B cell (primary cell): ENCODE data around the gene ADAMTS14. TPM values are rescaled to one million over a fixed set of nuclear protein-coding genes. Genes with fewer than 3 reads are reported as not detected.

ENCODE experiments used
- ATAC-seq: fragments of 200-7000 bp; cut with Tn5 transposase; one replicate; pipeline ENCODE4 v1.10.0; 2021; ENCODE audit warnings: low read depth, mild to moderate bottlenecking, moderate number of reproducible peaks, moderate library complexity
- CTCF ChIA-PET: fragments of 350-600 bp; sonication (Branson Sonifier 250); formaldehyde crosslinking; loops from one replicate; lab custom pipeline; 2021; ENCODE audit warnings: antibody characterized with exemption, inconsistent platforms; lab: Charles Lee
- POLR2A ChIA-PET: fragments of 350-600 bp; sonication (Branson Sonifier 250); formaldehyde crosslinking; loops from one replicate; lab custom pipeline; 2021; ENCODE audit warnings: antibody characterized with exemption; lab: Charles Lee
- DNase-seq: peaks from one replicate; pipeline ENCODE4 v3.0.0; 2013
- H2AFZ ChIP-seq: 2 replicates; pipeline ENCODE4 v1.6.1; 2012; ENCODE audit warnings: mild to moderate bottlenecking, low read depth, low read length; ENCODE audit not compliant: insufficient read depth, poor library complexity, severe bottlenecking
- H3K27ac ChIP-seq, 2 donors: 1 replicate in 1 of 2; 2 replicates in 1 of 2; pipeline ENCODE4 v1.5.1; 2012 to 2013; ENCODE audit warnings: low read length in 2 of 2, mild to moderate bottlenecking in 2 of 2, moderate library complexity in 1 of 2
- H3K27me3 ChIP-seq, 4 experiments: fragments of 200-600 bp in 1 of 4; sonication (generic) in 1 of 4; replicated peaks in 1 of 4; 1 replicate in 2 of 4; 2 replicates in 2 of 4; pipeline versions ENCODE4 v1.6.1 to v1.7.0; 2013 to 2016; ENCODE audit warnings: low read length in 3 of 4, mild to moderate bottlenecking in 2 of 4, mixed read lengths in 1 of 4, moderate library complexity in 1 of 4; ENCODE audit not compliant: insufficient read depth in 4 of 4, control insufficient read depth in 3 of 4; ENCODE audit errors: control extremely low read depth in 1 of 4
- H3K36me3 ChIP-seq, 2 experiments: replicated peaks in 1 of 2; 1 replicate in 1 of 2; 2 replicates in 1 of 2; pipeline versions ENCODE4 v1.6.1 to v1.7.1; 2013; ENCODE audit warnings: low read length in 1 of 2; ENCODE audit not compliant: insufficient read depth in 2 of 2, control insufficient read depth in 1 of 2; ENCODE audit errors: control extremely low read depth in 1 of 2, extremely low read depth in 1 of 2
- H3K4me1 ChIP-seq, 2 donors: fragments of 200-600 bp in 1 of 2; sonication (generic) in 1 of 2; 1 replicate in 1 of 2; 2 replicates in 1 of 2; pipeline versions ENCODE4 v1.5.1 to v1.6.1; 2013 to 2017; ENCODE audit warnings: low read length in 2 of 2; ENCODE audit not compliant: control insufficient read depth in 2 of 2, insufficient read depth in 2 of 2
- H3K4me2 ChIP-seq: replicated peaks from 2 replicates; pipeline ENCODE3; 2012; ENCODE audit warnings: mild to moderate bottlenecking, low read depth, low read length; ENCODE audit not compliant: poor library complexity, severe bottlenecking
- H3K4me3 ChIP-seq, 5 experiments: fragments of 200-600 bp in 1 of 5; sonication (generic) in 1 of 5; 1 replicate in 3 of 5; 2 replicates in 2 of 5; pipeline versions ENCODE4 v1.5.1 to v1.7.0; 2011 to 2016; ENCODE audit warnings: low read length in 4 of 5, mild to moderate bottlenecking in 4 of 5, low read depth in 2 of 5, control low read depth in 1 of 5, moderate library complexity in 1 of 5; ENCODE audit not compliant: insufficient read depth in 1 of 5; ENCODE audit errors: control extremely low read depth in 1 of 5, extremely low read depth in 1 of 5
- H3K79me2 ChIP-seq: fragments of 200-600 bp; sonication (generic); one replicate; pipeline ENCODE4 v1.6.0; 2016; ENCODE audit warnings: low read length; ENCODE audit not compliant: control insufficient read depth, insufficient read depth
- H3K9ac ChIP-seq: fragments of 200-600 bp; sonication (generic); 2 replicates; pipeline ENCODE4 v1.6.1; 2017; ENCODE audit warnings: mild to moderate bottlenecking, low read length, moderate library complexity
- H3K9me3 ChIP-seq, 3 donors: one replicate each; pipeline versions ENCODE4 v1.6.1 to v1.7.1; 2013; ENCODE audit warnings: low read length in 2 of 3; ENCODE audit not compliant: control insufficient read depth in 2 of 3, insufficient read depth in 1 of 3; ENCODE audit errors: control extremely low read depth in 1 of 3
- H4K20me1 ChIP-seq: 2 replicates; pipeline ENCODE4 v1.6.0; 2012; ENCODE audit warnings: mild to moderate bottlenecking, low read length; ENCODE audit not compliant: insufficient read depth, control insufficient read depth, poor library complexity, severe bottlenecking
- H3K27ac Mint-ChIP-seq: one replicate; pipeline ENCODE4 v1.8.0; 2021; ENCODE audit warnings: mixed read lengths
- H3K27me3 Mint-ChIP-seq: one replicate; pipeline ENCODE4 v1.8.0; 2021; ENCODE audit warnings: mixed read lengths
- H3K4me1 Mint-ChIP-seq: one replicate; pipeline ENCODE4 v1.8.0; 2021; ENCODE audit warnings: mixed read lengths
- H3K4me3 Mint-ChIP-seq: one replicate; pipeline ENCODE4 v1.8.0; 2021; ENCODE audit warnings: mixed read lengths
- H3K9me3 Mint-ChIP-seq: one replicate; pipeline ENCODE4 v1.8.0; 2022; ENCODE audit warnings: mixed read lengths; ENCODE audit not compliant: insufficient read depth
- EZH2 ChIP-seq: IDR thresholded peaks from 2 replicates; pipeline ENCODE4 v1.6.1; 2012; ENCODE audit warnings: borderline replicate concordance, low read depth, mild to moderate bottlenecking, moderate library complexity, low read length; ENCODE audit not compliant: insufficient read depth, poor library complexity, severe bottlenecking
- WGBS: methylation state at CpG from one replicate; pipeline ENCODE4 v1.1.5; 2013; ENCODE audit warnings: missing lambda C conversion rate; ENCODE audit not compliant: insufficient coverage; 5-methylcytosine and 5-hydroxymethylcytosine counted together
- intact Hi-C: fragments of 100-400 bp; cut with micrococcal nuclease; formaldehyde crosslinking; loops from one replicate; pipeline ENCODE4 v1.10.0; 2022
- polyA plus RNA-seq: library from polyadenylated mRNA; depleted of rRNA; stranded (reverse); fragments of >200 nt; gene quantifications from 2 replicates; pipeline ENCODE4 v1.2.3, GENCODE V29; 2012
- total RNA-seq, 2 donors: library from RNA; stranded (reverse); fragments of 120-200 nt in 1 of 2; gene quantifications; 1 replicate in 1 of 2; 2 replicates in 1 of 2; pipeline versions ENCODE4 v1.2.3 to v1.2.4, GENCODE V29; 2013 to 2022
- TF ChIP-seq, protein P1 (sequence below): fragments of 200-600 bp; IDR thresholded peaks from one replicate; pipeline ENCODE4 v1.8.0; 2022; ENCODE audit warnings: antibody characterized with exemption, mild to moderate bottlenecking

Gene ADAMTS14
- total and polyA plus RNA-seq, 2 donors (not counting 1 experiment from before 2014, with no cell fraction given): not detected

GRCh38 chr10:70622981-70623844 is 49.1 kb upstream of the ADAMTS14 start:
- ATAC-seq (no peak), DNase-seq (no peak)
- peaks cover 14% of the 10 kb centered on the region for H3K27me3 Mint-ChIP-seq
- H3K4me1 ChIP-seq: no peaks in the 10 kb centered on the region
- H3K4me3 ChIP-seq: no peak overlapping the region
- no peak overlapping the region for H3K4me2 ChIP-seq
- peaks cover 0 to 21% (median 9%) of the 10 kb centered on the region in 3 donors for H3K9me3 ChIP-seq
- no peak overlapping the region for H3K27ac ChIP-seq
- peaks cover 11% of the 10 kb centered on the region for H3K9me3 Mint-ChIP-seq
- H3K4me3 Mint-ChIP-seq: no peak overlapping the region
- POLR2A ChIA-PET: no interaction called here
- WGBS: 84% methylated on average over 3 of the region's 3 CpGs
- H4K20me1 ChIP-seq: no peaks in the 10 kb centered on the region
- H3K4me1 Mint-ChIP-seq: no peaks in the 10 kb centered on the region
- TF ChIP-seq, protein P1, sequence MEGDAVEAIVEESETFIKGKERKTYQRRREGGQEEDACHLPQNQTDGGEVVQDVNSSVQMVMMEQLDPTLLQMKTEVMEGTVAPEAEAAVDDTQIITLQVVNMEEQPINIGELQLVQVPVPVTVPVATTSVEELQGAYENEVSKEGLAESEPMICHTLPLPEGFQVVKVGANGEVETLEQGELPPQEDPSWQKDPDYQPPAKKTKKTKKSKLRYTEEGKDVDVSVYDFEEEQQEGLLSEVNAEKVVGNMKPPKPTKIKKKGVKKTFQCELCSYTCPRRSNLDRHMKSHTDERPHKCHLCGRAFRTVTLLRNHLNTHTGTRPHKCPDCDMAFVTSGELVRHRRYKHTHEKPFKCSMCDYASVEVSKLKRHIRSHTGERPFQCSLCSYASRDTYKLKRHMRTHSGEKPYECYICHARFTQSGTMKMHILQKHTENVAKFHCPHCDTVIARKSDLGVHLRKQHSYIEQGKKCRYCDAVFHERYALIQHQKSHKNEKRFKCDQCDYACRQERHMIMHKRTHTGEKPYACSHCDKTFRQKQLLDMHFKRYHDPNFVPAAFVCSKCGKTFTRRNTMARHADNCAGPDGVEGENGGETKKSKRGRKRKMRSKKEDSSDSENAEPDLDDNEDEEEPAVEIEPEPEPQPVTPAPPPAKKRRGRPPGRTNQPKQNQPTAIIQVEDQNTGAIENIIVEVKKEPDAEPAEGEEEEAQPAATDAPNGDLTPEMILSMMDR: no peak
- TF ChIP-seq EZH2: no peak
- no peak overlapping the region for H3K9ac ChIP-seq
- no peaks in the 10 kb centered on the region for H3K36me3 ChIP-seq
- intact Hi-C loops: no loop called here
- no peak overlapping the region for H3K27ac Mint-ChIP-seq
- H2AFZ ChIP-seq: no peak overlapping the region
- H3K79me2 ChIP-seq: no peaks in the 10 kb centered on the region
- H3K27me3 ChIP-seq: peaks cover 0 to 4% (median 0%) of the 10 kb centered on the region in 4 experiments
- CTCF ChIA-PET: no interaction called here

GRCh38 chr10:70626056-70626455 is 46.2 kb upstream of the ADAMTS14 start:
- Histone ChIP-seq H3K9me3 (peaks cover 2 to 28% (median 6%) of the 10 kb centered on the region in 3 donors), H4K20me1 (no peaks in the 10 kb centered on the region), H3K4me2 (no peak overlapping the region), H3K27ac (no peak overlapping the region), H3K4me3 (no peak overlapping the region), H3K9ac (no peak overlapping the region), H3K4me1 (no peaks in the 10 kb centered on the region), H3K79me2 (no peaks in the 10 kb centered on the region), H3K27me3 (no peaks in the 10 kb centered on the region), H2AFZ (no peak overlapping the region), H3K36me3 (no peaks in the 10 kb centered on the region)
- TF ChIP-seq EZH2: no peak
- TF ChIP-seq, protein P1: no peak
- Mint-ChIP-seq H3K4me1 (no peaks in the 10 kb centered on the region), H3K4me3 (no peak overlapping the region), H3K27ac (no peak overlapping the region), H3K9me3 (peaks cover 4% of the 10 kb centered on the region), H3K27me3 (peaks cover 6% of the 10 kb centered on the region)
- no peak for DNase-seq
- no peak for ATAC-seq
- intact Hi-C loops: no loop called here
- ChIA-PET CTCF (no interaction called here), POLR2A (no interaction called here)
